ENCODE results near the gene MTG2.

MTG2 gene

DNA sequence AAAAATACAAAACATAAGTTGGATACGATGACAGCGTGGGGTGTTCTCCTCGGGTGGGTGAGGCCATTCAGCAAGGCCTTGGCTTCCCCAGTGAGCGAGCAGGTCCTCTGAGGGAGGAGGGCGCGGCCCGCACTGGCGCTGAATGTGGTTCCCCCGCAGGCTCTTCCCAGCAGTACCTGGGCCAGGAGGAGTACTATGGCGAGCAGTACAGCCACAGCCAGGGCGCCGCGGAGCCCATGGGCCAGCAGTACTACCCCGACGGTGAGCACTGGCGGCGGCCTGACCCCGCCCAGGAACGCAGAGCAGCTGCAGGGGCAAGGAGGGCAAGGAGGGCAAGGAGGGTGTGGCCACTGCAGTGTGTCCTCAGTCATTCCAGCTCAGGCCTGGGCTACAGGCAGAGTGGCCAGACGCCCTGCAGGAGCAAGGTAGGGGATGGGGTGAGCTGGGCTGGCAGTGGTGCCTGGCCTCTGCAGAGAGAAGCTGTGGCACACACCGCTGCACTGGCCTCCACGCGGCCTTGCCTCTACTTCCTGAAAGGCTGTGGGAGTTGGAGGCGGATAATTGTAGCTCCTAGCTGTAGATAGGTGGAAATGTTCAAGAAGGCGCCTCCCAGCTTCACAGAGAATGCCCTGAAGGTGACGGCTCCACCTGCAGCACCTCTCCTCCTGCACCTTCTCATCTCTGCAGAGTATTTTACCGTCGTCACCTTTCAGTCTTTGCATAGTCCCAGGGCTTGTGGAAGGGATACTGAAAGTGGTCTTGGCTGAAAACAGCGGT is 18.7 kb upstream of the MTG2 start:
- no peak for DNase-seq

GRCh38 chr20:62164879-62165761 is 17.7 kb upstream of the MTG2 start:
- DNase-seq: no peak

DNA sequence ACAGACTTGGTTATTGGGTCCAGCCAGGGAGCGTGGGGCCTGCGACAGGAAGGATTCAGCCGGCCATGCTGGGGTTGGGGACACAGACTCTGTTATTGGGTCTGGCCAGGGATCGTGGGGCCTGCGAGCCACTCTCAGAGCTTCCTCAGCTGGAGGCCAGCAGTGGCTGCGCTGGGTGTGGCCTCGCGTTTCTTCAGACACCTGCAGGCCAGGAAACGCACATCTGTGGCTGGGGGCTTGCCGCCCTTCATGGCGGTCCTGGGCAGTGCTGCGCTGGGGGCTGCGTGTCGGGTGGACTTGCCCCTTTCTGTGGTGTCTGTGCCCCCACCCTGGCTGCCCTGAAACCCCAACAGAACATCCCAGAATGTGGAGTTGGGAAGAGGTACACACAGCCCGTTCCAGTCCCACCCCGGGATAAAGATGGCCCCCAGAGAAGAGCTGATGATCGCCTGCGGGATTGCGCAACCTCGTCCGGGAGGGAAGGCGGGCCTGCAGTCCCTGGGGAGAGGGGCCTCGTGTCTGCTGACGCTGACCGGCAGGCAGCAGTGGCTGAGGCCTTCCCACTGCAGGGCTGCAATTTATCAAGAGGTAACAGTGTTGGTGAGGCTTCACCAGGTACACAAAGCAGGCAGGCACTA is 16.9 kb upstream of the MTG2 start:
- no peak for DNase-seq

GRCh38 chr20:62167474-62167873 is 15.4 kb upstream of the MTG2 start:
- no peak for DNase-seq

- DNase-seq: no peak
These were observed 14.8 kb upstream of the MTG2 start for GRCh38 chr20:62168061-62168460.

GRCh38 chr20:62168890-62169435 is 13.9 kb upstream of the MTG2 start:
- DNase-seq: no peak

- DNase-seq: no peak
These were observed 12.3 kb upstream of the MTG2 start for GRCh38 chr20:62170536-62170935.

GRCh38 chr20:62171245-62171644 is 11.6 kb upstream of the MTG2 start:
- no peak for DNase-seq

DNA sequence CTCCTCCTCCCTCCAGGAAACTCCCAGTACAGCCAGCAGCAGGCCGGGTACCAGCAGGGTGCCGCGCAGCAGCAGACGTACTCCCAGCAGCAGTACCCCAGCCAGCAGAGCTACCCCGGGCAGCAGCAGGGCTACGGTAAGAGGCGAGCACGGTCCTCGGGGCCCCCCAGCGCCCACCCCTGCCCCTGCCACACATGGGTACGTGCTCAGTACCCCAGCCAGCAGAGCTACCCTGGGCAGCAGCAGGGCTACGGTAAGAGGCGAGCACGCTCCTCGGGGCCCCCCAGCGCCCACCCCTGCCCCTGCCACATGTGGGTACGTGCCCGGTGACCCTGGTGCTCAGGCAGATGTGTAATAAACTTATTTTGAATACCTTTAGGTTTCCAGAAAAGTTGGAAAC is 10.2 kb upstream of the MTG2 start:
- DNase-seq: no peak

DNA sequence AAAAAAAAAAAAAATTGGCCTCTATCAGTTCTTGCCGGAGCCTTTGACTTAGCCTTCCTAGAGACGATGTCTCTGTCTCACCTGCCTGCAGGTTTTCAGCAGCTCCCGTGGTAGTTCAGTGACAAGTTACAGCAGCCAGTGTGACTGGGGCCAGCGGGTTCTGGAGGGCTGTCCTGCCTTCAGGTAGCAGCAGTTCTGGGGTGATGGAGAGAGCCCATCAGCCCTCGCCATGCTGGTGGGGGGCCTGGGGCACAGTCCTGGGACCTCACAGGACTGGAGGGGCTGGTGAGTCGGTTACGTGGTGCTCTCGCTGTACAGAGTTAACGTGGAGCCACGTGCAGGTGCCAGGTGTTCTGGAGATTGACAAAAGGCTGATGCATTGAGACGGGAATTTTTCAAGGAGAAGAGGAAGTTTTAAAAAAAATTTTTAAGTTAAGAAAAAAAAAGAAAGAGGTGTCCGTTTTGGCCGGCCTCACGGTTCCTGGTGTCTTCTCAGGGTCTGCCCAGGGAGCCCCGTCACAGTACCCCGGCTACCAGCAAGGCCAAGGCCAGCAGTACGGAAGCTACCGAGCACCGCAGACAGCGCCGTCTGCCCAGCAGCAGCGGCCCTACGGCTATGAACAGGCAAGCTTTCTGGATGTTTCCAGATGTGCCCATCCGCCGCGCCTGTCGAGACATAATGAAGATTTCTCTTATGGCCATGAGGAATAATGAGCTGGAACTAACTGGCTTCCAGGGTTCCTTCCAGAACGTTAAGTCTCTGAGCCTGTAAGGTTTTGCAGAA is 8.6 kb upstream of the MTG2 start:
- DNase-seq: no peak

DNA sequence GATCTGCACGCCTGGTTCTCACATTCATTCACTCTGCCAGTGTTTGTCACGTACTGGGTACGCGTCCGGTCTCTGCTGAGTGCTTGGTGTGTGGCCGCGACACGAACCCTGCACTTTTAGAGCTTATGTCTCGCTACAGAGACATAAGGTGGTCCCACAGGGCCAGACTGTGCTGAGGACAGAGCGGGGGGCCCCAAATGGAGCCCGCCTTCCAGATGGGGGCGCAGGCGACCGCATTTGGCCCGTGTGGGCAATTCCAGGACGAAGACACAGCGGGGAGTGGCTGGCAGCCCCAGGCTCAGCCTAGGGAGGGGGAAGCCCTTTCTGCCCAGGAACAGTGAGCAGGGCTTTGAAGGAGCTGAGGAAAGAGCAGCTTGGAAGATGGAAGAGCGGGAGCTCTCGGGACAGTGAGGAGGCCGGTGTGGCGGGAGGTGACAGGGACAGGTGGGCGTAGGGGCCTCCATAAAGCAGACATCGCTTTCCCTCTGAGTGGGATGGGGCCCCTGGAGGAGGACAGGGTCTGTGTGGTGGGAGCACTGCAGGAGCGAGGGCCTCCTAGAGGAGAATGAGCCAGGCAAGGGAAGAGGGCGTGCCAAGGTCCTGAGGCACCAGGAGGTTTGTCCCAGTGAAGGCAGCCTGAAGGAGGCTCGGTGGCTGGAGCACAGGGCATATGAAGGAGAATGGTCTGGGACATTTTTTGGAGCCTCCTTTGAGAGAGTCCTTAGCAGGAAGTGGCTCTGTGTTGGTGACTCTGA is 7.8 kb upstream of the MTG2 start:
- no peak for DNase-seq

DNA sequence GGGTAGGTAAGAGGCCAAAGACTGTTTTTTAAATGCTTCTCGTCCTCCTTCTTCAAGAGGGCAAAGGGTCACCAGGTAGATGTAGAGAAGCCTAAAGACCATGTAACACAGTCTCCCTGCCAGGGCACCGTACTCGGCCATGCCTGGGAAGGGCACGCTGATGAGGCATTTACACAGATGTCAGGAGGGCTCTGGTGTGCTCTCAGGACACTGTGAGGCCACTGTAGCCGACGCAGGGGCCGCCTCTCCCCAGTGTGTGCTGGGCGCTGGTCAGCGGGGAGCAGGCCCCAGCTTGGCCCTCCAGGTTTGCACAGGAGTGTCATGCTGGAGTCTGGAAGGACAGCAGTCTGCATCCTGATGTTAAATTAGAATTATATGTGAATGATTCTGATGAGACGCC is 7.1 kb upstream of the MTG2 start:
- no peak for DNase-seq

DNA sequence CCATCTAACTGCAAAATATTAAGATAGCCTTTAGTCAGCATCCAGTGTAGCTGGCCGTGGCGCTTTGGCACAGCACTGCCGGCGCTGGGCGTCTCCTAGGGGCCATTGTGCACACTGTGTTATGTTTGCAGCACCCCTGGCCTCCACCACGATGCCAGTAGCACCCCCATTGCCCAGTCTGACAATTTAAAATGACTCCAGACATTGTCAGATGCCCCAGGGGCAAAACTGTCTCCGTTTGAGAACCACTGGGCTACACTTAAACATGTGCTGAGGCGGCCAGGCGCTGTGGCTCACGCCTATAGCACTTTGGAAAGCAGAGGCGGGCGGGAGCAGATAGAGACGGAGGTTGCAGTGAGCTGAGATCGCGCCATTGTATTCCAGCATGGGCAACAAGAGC is 6.0 kb upstream of the MTG2 start:
- no peak for DNase-seq

- DNase-seq: no peak
These were observed 5.5 kb upstream of the MTG2 start for GRCh38 chr20:62177307-62177706.

GRCh38 chr20:62178316-62179161 is 4.3 kb upstream of the MTG2 start:
- no peak for DNase-seq

DNA sequence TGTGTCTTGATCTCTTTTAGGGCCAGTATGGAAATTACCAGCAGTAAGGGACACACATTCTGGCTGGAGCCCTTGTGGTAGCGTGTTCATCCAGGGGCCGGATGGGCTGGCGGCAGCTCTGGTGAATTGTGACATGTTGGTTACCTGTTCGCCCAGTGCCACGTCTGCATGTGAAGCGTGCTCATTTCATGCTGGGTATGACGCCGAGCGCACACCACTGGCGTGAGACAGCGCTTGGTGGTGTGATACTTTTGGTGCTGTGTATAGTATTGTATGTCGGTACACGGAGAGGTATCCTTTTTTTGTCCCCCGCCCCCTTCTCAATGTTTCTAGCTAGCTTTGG is 3.7 kb upstream of the MTG2 start:
- no peak for DNase-seq

DNA sequence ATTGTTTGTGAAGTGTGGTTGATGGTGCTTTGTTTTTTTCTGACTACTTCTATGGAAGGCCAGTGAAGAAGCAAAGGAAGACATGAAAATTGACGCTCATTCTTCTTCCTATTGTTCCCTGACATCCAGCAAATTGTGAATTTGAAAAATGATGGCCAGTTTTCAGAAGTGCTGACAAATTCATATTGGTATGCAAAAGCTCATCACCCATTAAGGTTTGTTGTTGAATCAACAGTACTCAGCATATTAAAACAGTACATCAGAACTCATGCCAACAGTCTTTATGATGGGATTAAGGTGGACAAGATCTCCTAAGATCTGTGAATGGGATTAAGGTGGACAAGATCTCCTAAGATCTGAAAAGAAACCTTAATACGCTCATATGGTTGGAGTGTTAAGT is 1.0 kb upstream of the MTG2 start:
- no peak for DNase-seq

- no peak for DNase-seq
These were observed 756 bp downstream of the MTG2 start for GRCh38 chr20:62183426-62184142.

GRCh38 chr20:62186096-62186426 is 3.2 kb downstream of the MTG2 start:
- DNase-seq: no peak

Data from SW 1271 (cell line).